ENCODE results near the gene MMS19.
"Not testable (repeated sequence)": the region's sequence is repeated elsewhere in the genome, so short reads cannot be mapped to it uniquely, and the experiment has no call there.

Gene MMS19

DNA sequence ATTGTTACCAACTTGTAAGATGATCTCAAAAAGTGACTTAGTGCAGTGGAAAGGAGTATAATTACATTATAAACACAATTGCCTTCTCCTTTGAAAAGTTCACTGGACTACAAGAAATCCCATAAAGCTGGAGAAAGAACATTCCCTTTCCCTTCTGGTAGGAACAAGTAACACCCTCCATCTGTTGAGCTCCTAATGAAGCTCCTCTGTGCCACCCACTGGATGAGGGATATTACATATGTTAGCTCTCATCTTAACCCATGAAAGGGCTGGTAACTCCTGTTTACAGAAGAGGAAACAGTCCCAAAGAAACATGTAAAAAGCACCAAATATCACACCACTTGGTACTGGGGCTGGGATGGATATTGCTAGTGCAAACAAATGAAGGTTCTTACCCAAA, 64.2 kb downstream of the MMS19 start:
- DNase-seq (ENCODE audit: extremely low read depth in 1 of 2, low read depth in 1 of 2): no peak

GRCh38 chr10:97428572-97428981, 69.6 kb downstream of the MMS19 start:
- no peak for DNase-seq (ENCODE audit: extremely low read depth in 1 of 2, low read depth in 1 of 2)

DNA sequence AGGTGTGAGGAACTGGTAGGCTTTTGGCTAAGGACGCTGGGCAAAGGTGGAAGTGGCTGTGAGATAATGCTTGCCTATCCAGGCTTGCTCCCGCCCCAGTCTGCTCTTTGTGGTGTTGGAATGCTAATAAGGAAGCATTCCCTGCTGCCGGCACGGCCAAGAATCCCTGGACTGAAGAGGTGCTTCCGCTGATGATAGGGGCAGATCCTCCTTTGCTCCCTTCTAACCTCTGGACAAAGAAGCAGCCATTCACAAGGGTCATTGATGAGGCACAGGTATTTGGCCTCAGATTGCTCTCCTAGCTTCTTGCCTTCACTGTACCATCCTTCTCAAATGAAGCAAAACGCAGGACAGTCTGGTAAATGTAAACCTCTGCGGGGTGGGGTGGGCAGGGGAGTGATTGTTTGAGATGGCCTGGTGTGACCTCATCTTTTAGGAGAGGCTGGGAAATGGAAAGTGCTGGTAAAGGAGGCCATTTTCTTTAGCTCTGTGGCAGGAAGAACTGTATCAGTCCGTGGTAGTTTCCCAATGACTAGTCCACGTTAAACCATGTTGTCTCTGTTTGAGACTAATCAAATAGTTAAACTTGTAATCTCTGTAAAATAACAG, 70.5 kb downstream of the MMS19 start:
- DNase-seq (ENCODE audit: extremely low read depth in 1 of 2, low read depth in 1 of 2): no peak

DNA sequence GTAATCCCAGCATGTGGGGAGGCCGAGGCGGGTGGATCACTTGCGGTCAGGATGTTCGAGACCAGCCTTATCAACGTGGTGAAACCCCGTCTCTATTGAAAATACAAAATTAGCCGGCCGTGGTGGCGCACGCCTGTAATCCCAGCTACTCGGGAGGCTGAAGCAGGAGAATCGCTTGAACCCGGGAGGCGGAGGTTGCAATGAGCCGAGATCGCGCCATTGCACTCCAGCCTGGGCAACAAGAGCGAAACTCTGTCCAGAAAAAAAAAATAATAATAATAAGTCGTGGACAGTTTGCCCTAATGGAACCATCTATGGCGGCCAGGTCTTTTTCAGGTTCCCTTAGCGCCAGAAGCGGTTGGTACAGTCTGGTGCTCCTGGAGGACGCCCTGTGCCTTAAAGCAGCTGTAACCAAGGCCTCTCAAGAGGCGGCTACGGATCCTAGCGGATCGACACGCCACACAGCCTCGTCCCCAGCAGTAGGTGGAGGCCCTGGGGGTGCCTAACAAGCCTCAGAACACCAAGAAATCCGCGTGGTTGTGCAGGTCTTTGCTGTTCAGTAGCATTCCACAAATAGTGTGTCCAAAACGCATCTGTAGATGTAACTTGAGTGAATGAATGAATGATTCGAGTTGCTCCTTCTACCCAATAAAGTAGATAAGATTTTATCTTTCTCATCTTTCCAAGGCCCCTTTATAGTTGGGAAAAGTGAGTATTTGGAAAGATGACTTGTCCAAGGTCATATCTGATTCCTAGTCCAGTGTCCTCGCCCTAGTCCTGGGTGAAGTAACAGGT, 71.2 kb downstream of the MMS19 start:
- DNase-seq (ENCODE audit: extremely low read depth in 1 of 2, low read depth in 1 of 2): no peak

DNA sequence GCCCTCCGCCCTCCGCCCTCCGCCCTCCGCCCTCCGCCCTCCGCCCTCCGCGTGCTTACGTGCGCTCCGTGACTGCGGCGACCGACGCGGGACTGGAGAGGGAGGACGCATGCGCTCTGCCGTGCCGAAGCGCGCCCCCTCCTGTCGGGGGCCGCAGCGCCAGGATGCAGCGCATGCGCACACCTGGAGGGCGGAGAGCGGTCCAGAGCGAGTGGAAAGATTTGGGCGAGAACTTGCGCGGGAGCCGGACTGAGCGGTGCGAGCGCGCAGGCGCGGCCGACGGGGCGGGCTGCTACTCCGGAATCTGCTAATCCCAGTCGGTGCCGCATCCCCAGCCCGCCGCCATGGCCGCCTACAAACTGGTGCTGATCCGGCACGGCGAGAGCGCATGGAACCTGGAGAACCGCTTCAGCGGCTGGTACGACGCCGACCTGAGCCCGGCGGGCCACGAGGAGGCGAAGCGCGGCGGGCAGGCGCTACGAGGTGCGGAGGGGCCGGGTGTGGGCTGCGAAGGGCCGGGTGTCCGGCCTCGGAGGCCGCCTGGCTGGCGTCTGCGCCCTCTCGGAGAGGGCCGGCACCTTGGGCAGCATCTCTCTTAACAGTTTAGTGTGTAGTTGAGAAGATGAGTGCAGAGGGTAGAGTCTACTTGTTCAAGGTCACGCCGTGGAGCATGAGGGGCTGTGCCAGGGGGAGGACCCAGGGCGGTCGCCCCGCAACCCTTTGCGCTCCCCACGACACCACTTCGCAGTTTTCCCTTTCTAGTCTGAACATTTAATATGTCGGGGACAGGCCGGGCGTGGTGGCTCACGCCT, 72.1 kb downstream of the MMS19 start, which contains the start of gene PGAM1:
Gene PGAM1, plus strand, starts transcription at position 228 of the 812 bp plus-strand sequence. Its CDS starts 117 bp downstream, at position 345.
- DNase-seq (ENCODE audit: extremely low read depth in 1 of 2, low read depth in 1 of 2): peak; percentile 89 to 92

- not testable (repeated sequence) for DNase-seq (ENCODE audit: extremely low read depth in 1 of 2, low read depth in 1 of 2)
Measured at GRCh38 chr10:97423757-97424098, 74.5 kb downstream of the MMS19 start.

- no peak for DNase-seq (ENCODE audit: extremely low read depth in 1 of 2, low read depth in 1 of 2)
Measured at GRCh38 chr10:97416565-97416964, 81.7 kb downstream of the MMS19 start.

GRCh38 chr10:97412891-97413304, 85.3 kb downstream of the MMS19 start:
- no peak for DNase-seq (ENCODE audit: extremely low read depth in 1 of 2, low read depth in 1 of 2)

DNA sequence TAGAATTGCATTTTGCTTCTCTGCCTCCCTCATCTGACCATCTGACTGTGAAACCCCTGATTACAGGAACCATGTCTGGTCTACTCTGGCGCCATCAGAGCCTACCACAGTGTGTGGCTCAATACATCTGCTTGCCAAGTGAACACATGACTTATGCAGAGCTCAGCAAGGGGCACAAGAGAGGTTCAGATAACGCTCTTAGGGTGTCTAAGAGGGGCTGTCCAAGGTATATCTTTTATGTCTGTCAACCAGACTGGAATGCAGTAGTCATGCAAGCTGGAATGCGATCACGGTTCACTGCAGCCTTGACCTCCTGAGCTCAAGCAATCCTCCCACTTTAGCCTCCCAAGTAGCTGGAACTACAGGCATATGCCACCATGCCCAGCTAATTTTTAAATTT, 86.8 kb downstream of the MMS19 start:
- no peak for DNase-seq (ENCODE audit: extremely low read depth in 1 of 2, low read depth in 1 of 2)

- DNase-seq (ENCODE audit: extremely low read depth in 1 of 2, low read depth in 1 of 2): no peak
Measured at GRCh38 chr10:97408496-97408992, 89.7 kb downstream of the MMS19 start.

All from activated CD8-positive, alpha-beta memory T cell treated with anti-CD3 and anti-CD28 coated beads for 1 hour (primary cell).